Mesendoderm (in vitro differentiated cells): Measurements from ENCODE around the gene PUSL1.
A peak's percentile ranks its signal among the peaks of the same experiment; 100 is the strongest.

Experiments
- DNase-seq: peaks from one replicate; pipeline ENCODE4 v3.0.0; 2013
- H2AK5ac ChIP-seq: 2 replicates; pipeline ENCODE4 v1.6.1; 2013; ENCODE audit warnings: low read length, inconsistent platforms
- H2BK120ac ChIP-seq: 2 replicates; pipeline ENCODE4 v1.6.1; 2013; ENCODE audit warnings: low read depth, mild to moderate bottlenecking, low read length, moderate library complexity, mixed read lengths
- H2BK15ac ChIP-seq: replicated peaks from 2 replicates; pipeline ENCODE4 v1.6.1; 2013; ENCODE audit warnings: low read depth, mild to moderate bottlenecking, moderate library complexity
- H2BK5ac ChIP-seq: 2 replicates; pipeline ENCODE4 v1.6.1; 2013; ENCODE audit warnings: low read length, inconsistent platforms
- H3K18ac ChIP-seq: 2 replicates; pipeline ENCODE4 v1.6.1; 2013; ENCODE audit warnings: mild to moderate bottlenecking, low read length, mixed read lengths
- H3K23ac ChIP-seq: one replicate; pipeline ENCODE4 v1.6.1; 2013; ENCODE audit warnings: low read length
- H3K27ac ChIP-seq: 2 replicates; pipeline ENCODE4 v1.5.1; 2013; ENCODE audit warnings: low read depth, mild to moderate bottlenecking, inconsistent platforms, low read length, moderate library complexity
- H3K27me3 ChIP-seq: 2 replicates; pipeline ENCODE4 v1.6.1; 2013; ENCODE audit warnings: low read length, control low read depth, mild to moderate bottlenecking, inconsistent platforms; ENCODE audit not compliant: insufficient read depth, poor library complexity
- H3K36me3 ChIP-seq: 2 replicates; pipeline ENCODE4 v1.6.1; 2013; ENCODE audit warnings: low read length, inconsistent platforms; ENCODE audit not compliant: control insufficient read depth, insufficient read depth
- H3K4ac ChIP-seq: one replicate; pipeline ENCODE4 v1.6.1; 2013; ENCODE audit warnings: low read depth, mild to moderate bottlenecking, low read length, moderate library complexity
- H3K4me1 ChIP-seq: 2 replicates; pipeline ENCODE4 v1.6.1; 2013; ENCODE audit warnings: low read depth, low read length, inconsistent platforms; ENCODE audit not compliant: control insufficient read depth
- H3K4me2 ChIP-seq: 2 replicates; pipeline ENCODE4 v1.6.1; 2013; ENCODE audit warnings: low read length
- H3K4me3 ChIP-seq: 2 replicates; pipeline ENCODE4 v1.5.1; 2013; ENCODE audit warnings: mild to moderate bottlenecking, low read length
- H3K56ac ChIP-seq: one replicate; pipeline ENCODE4 v1.6.1; 2013; ENCODE audit warnings: low read length
- H3K79me1 ChIP-seq: 2 replicates; pipeline ENCODE4 v1.6.1; 2013; ENCODE audit warnings: low read length, inconsistent platforms
- H3K79me2 ChIP-seq: 2 replicates; pipeline ENCODE4 v1.6.1; 2013; ENCODE audit warnings: mild to moderate bottlenecking, low read length; ENCODE audit not compliant: control insufficient read depth, insufficient read depth
- H3K9ac ChIP-seq: 2 replicates; pipeline ENCODE4 v1.6.1; 2013; ENCODE audit warnings: low read length, inconsistent platforms
- H4K5ac ChIP-seq: one replicate; pipeline ENCODE4 v1.6.1; 2013; ENCODE audit warnings: low read length
- H4K8ac ChIP-seq: one replicate; pipeline ENCODE4 v1.6.1; 2013; ENCODE audit warnings: low read depth, mild to moderate bottlenecking, control low read depth, low read length, moderate library complexity
- WGBS: extraction: QIAGEN DNeasy Blood & Tissue Kit; methylation state at CpG from one replicate; pipeline ENCODE4 v1.1.7; 2013; ENCODE audit warnings: low lambda C conversion rate, missing lambda C conversion rate; ENCODE audit not compliant: insufficient coverage; ENCODE audit errors: extremely low coverage; 5-methylcytosine and 5-hydroxymethylcytosine counted together

Gene PUSL1

GRCh38 chr1:1334835-1335234 lies 26.4 kb downstream of the PUSL1 start:
- no peak overlapping the region for H3K4me2 ChIP-seq
- no peaks in the 10 kb centered on the region for H3K79me1 ChIP-seq
- H4K5ac ChIP-seq, result no peak overlapping the region
- no peak overlapping the region for H3K27ac ChIP-seq
- H3K4me3 ChIP-seq, result no peak overlapping the region
- no peak overlapping the region for H4K8ac ChIP-seq
- no peak overlapping the region for H3K23ac ChIP-seq
- no peaks in the 10 kb centered on the region for H3K79me2 ChIP-seq
- no peaks in the 10 kb centered on the region for H3K4me1 ChIP-seq
- no peak overlapping the region for H2BK120ac ChIP-seq
- peak; percentile 63 for DNase-seq
- H3K36me3 ChIP-seq, result no peaks in the 10 kb centered on the region
- H2BK15ac ChIP-seq, result no peak overlapping the region
- H3K56ac ChIP-seq, result no peak overlapping the region
- no peak overlapping the region for H3K9ac ChIP-seq
- no CpG with 5 or more reads among the region's 11 CpGs for WGBS
- H3K27me3 ChIP-seq, result no peaks in the 10 kb centered on the region
- H3K4ac ChIP-seq, result no peak overlapping the region
- no peak overlapping the region for H3K18ac ChIP-seq
- no peak overlapping the region for H2AK5ac ChIP-seq
- no peak overlapping the region for H2BK5ac ChIP-seq

DNA sequence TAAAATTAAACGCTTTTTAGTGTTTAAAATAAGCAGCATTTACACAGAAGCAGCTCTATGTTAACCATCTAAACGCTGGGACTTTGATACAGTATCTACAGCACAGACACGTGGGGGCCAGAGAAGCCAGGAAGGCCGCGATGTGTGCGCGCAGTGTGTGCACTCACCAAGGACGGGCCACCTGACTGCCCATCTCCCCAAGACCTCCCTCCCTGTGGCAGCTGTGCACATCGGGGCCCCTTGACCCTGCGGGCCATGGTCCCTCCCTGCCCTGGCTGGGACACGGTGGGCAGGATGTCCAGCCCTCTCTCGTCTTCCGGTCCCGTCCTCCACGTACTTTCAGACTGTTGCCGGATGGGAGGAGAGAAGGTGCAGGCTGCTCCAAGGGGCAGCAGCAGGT lies 26.9 kb downstream of the PUSL1 start:
- Histone ChIP-seq H3K4ac (no peak overlapping the region), H3K9ac (no peak overlapping the region), H3K4me2 (no peak overlapping the region), H3K36me3 (no peaks in the 10 kb centered on the region), H3K79me2 (no peaks in the 10 kb centered on the region), H3K27ac (no peak overlapping the region), H4K8ac (no peak overlapping the region), H3K4me3 (no peak overlapping the region), H3K79me1 (no peaks in the 10 kb centered on the region), H2BK15ac (no peak overlapping the region), H2BK5ac (no peak overlapping the region), H4K5ac (no peak overlapping the region), H3K23ac (no peak overlapping the region), H3K4me1 (no peaks in the 10 kb centered on the region), H2AK5ac (no peak overlapping the region), H2BK120ac (no peak overlapping the region), H3K27me3 (no peaks in the 10 kb centered on the region), H3K18ac (no peak overlapping the region), H3K56ac (no peak overlapping the region)
- WGBS, result no CpG with 5 or more reads among the region's 16 CpGs
- DNase-seq, result no peak

- no peak overlapping the region for H2BK120ac ChIP-seq
These were observed 27.4 kb downstream of the PUSL1 start for GRCh38 chr1:1335792-1336248.

GRCh38 chr1:1336446-1336845 lies 28.0 kb downstream of the PUSL1 start:
- no peak overlapping the region for H4K5ac ChIP-seq
- H3K4me2 ChIP-seq, result no peak overlapping the region
- no peak overlapping the region for H3K23ac ChIP-seq
- no peak overlapping the region for H2BK120ac ChIP-seq
- no peaks in the 10 kb centered on the region for H3K79me2 ChIP-seq
- no peak for DNase-seq
- no peaks in the 10 kb centered on the region for H3K4me1 ChIP-seq
- H3K4me3 ChIP-seq, result no peak overlapping the region
- no CpG with 5 or more reads among the region's 26 CpGs for WGBS
- no peak overlapping the region for H3K18ac ChIP-seq
- no peak overlapping the region for H3K27ac ChIP-seq
- no peak overlapping the region for H2BK5ac ChIP-seq
- no peak overlapping the region for H2AK5ac ChIP-seq
- no peak overlapping the region for H4K8ac ChIP-seq
- H3K9ac ChIP-seq, result no peak overlapping the region
- no peak overlapping the region for H3K4ac ChIP-seq
- H3K27me3 ChIP-seq, result no peaks in the 10 kb centered on the region
- no peaks in the 10 kb centered on the region for H3K79me1 ChIP-seq
- H3K36me3 ChIP-seq, result peaks cover 6% of the 10 kb centered on the region
- no peak overlapping the region for H3K56ac ChIP-seq
- H2BK15ac ChIP-seq, result no peak overlapping the region

More at GRCh38 chr1:1335792-1336248, 27.4 kb downstream of the PUSL1 start:
- WGBS, result no CpG with 5 or more reads among the region's 21 CpGs
- H3K79me2 ChIP-seq, result no peaks in the 10 kb centered on the region
- no peaks in the 10 kb centered on the region for H3K27me3 ChIP-seq
- no peak overlapping the region for H2BK5ac ChIP-seq
- no peak overlapping the region for H3K9ac ChIP-seq
- H4K8ac ChIP-seq, result no peak overlapping the region
- H3K4ac ChIP-seq, result no peak overlapping the region
- no peak overlapping the region for H3K27ac ChIP-seq
- no peak overlapping the region for H3K4me3 ChIP-seq
- H2BK15ac ChIP-seq, result no peak overlapping the region
- no peak overlapping the region for H3K23ac ChIP-seq
- no peaks in the 10 kb centered on the region for H3K79me1 ChIP-seq
- H3K56ac ChIP-seq, result no peak overlapping the region
- H3K4me2 ChIP-seq, result no peak overlapping the region
- H2AK5ac ChIP-seq, result no peak overlapping the region
- no peaks in the 10 kb centered on the region for H3K4me1 ChIP-seq
- no peak for DNase-seq
- H3K18ac ChIP-seq, result no peak overlapping the region
- H3K36me3 ChIP-seq, result peaks cover 2% of the 10 kb centered on the region
- no peak overlapping the region for H4K5ac ChIP-seq

DNA sequence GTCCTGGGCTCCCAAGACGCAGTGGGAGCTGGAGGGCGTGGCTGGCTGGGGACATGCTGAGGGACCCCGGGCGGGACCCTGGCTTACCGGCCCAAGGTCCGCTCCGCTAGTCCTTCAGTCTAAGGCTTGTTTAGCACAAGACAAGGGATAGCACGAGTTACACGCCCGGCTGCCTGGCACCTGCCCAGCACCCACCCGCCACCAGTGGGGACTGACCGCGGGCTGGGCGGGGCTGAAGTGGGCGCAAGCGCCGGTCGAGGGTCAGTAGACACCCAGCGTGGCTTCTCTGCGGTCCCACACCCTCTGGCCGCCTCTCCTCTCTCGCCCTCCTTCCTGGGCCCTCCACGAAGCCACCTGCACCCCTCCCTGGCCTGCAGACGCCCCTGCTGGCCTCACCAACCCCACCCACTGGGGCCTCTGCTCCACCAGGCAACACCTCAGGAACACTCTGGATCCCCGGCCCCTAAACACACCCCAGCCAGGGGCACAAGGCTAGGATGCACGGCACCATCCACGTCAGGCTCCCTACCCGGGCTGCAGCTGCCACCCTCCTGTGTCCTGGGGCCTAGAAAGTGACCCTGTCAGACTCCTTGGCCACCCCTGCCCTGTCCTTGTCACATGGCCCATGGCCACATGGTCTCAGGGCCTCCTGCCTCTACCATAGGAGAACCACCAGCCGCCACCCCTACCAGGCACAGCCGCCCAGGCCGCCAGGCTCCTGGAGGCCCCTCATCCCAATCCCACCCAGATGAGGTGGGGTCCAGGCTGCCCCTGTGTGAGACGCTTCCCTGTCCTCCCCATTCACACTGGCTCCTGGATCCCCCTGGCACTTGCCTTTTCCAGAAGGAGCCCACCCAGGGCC lies 28.8 kb downstream of the PUSL1 start:
- no peak overlapping the region for H3K27ac ChIP-seq

GRCh38 chr1:1337793-1338147 lies 29.4 kb downstream of the PUSL1 start:
- WGBS, result no CpG with 5 or more reads among the region's 18 CpGs
- DNase-seq, result no peak
- H3K36me3 ChIP-seq, result peaks cover 7% of the 10 kb centered on the region

More for the DNA sequence above, 28.8 kb downstream of the PUSL1 start:
- no peak overlapping the region for H3K56ac ChIP-seq
- no peak overlapping the region for H4K8ac ChIP-seq
- no peak overlapping the region for H2AK5ac ChIP-seq
- no peak overlapping the region for H3K23ac ChIP-seq
- H3K79me1 ChIP-seq, result no peaks in the 10 kb centered on the region
- H2BK5ac ChIP-seq, result no peak overlapping the region
- H3K9ac ChIP-seq, result no peak overlapping the region
- H3K79me2 ChIP-seq, result no peaks in the 10 kb centered on the region
- DNase-seq, result no peak
- H3K18ac ChIP-seq, result no peak overlapping the region
- H3K4me2 ChIP-seq, result no peak overlapping the region
- H3K27me3 ChIP-seq, result no peaks in the 10 kb centered on the region
- no peak overlapping the region for H2BK15ac ChIP-seq
- no CpG with 5 or more reads among the region's 32 CpGs for WGBS
- H3K4me3 ChIP-seq, result no peak overlapping the region
- no peak overlapping the region for H3K4ac ChIP-seq
- H4K5ac ChIP-seq, result no peak overlapping the region
- no peaks in the 10 kb centered on the region for H3K4me1 ChIP-seq
- H3K36me3 ChIP-seq, result peaks cover 7% of the 10 kb centered on the region
- H2BK120ac ChIP-seq, result no peak overlapping the region

More at GRCh38 chr1:1337793-1338147, 29.4 kb downstream of the PUSL1 start:
- Histone ChIP-seq H3K4me3 (no peak overlapping the region), H3K79me1 (no peaks in the 10 kb centered on the region), H2AK5ac (no peak overlapping the region), H2BK5ac (no peak overlapping the region), H3K79me2 (no peaks in the 10 kb centered on the region), H3K18ac (no peak overlapping the region), H3K9ac (no peak overlapping the region), H4K5ac (no peak overlapping the region), H2BK15ac (no peak overlapping the region), H3K27ac (no peak overlapping the region), H2BK120ac (no peak overlapping the region), H4K8ac (no peak overlapping the region), H3K4ac (no peak overlapping the region), H3K27me3 (no peaks in the 10 kb centered on the region), H3K56ac (no peak overlapping the region), H3K4me2 (no peak overlapping the region), H3K4me1 (no peaks in the 10 kb centered on the region), H3K23ac (no peak overlapping the region)
